HepG2 (cell line): Measurements from ENCODE around the gene RGL3. TPM values are rescaled to one million over a fixed set of nuclear protein-coding genes. Genes with fewer than 3 reads are reported as not detected.
A peak's percentile ranks its signal among the peaks of the same experiment; 100 is the strongest.

Source experiments
- CBFB ChIP-seq: sonication (generic); formaldehyde crosslinking; IDR thresholded peaks from 2 replicates; pipeline ENCODE4 v1.4.0; 2020; ENCODE audit warnings: missing genetic modification reagents
- ELK4 ChIP-seq: sonication (generic); formaldehyde crosslinking; IDR thresholded peaks from 2 replicates; pipeline ENCODE4 v1.9.0; 2021; ENCODE audit warnings: missing genetic modification reagents, borderline replicate concordance
- HHEX ChIP-seq: IDR thresholded peaks from 2 replicates; pipeline ENCODE4 v1.6.1; 2016; ENCODE audit warnings: control low read depth
- KMT2B ChIP-seq: IDR thresholded peaks from 2 replicates; pipeline ENCODE4 v1.6.1; 2016; ENCODE audit warnings: missing genetic modification reagents, missing compliant biosample characterization
- NFIB ChIP-seq: sonication (generic); formaldehyde crosslinking; IDR thresholded peaks from 2 replicates; pipeline ENCODE4 v1.9.0; 2021; ENCODE audit warnings: missing genetic modification reagents, mild to moderate bottlenecking, borderline replicate concordance
- PATZ1 ChIP-seq: sonication (generic); formaldehyde crosslinking; IDR thresholded peaks from 2 replicates; pipeline ENCODE4 v1.4.0; 2020; ENCODE audit warnings: missing genetic modification reagents
- RBM22 ChIP-seq: fragments of 200-400 bp; formaldehyde crosslinking; optimal IDR thresholded peaks from 2 replicates; pipeline ENCODE3; 2017; ENCODE audit warnings: mild to moderate bottlenecking, low read length, moderate library complexity
- RFXANK ChIP-seq: IDR thresholded peaks from 2 replicates; pipeline ENCODE4 v1.6.1; 2016
- SMAD9 ChIP-seq: sonication (generic); formaldehyde crosslinking; IDR thresholded peaks from 2 replicates; pipeline ENCODE4 v1.5.1; 2020; ENCODE audit warnings: mild to moderate bottlenecking, missing genetic modification reagents
- THAP11 ChIP-seq: IDR thresholded peaks from 2 replicates; pipeline ENCODE4 v1.6.1; 2016; ENCODE audit warnings: missing biosample characterization, missing genetic modification reagents
- TIGD3 ChIP-seq: sonication (generic); formaldehyde crosslinking; IDR thresholded peaks from 2 replicates; pipeline ENCODE4 v1.5.1; 2020; ENCODE audit warnings: mild to moderate bottlenecking, missing genetic modification reagents, borderline replicate concordance
- TOE1 ChIP-seq: sonication (generic); formaldehyde crosslinking; IDR thresholded peaks from 2 replicates; pipeline ENCODE4 v1.4.0; 2020; ENCODE audit warnings: mild to moderate bottlenecking, missing genetic modification reagents
- XRCC5 ChIP-seq: fragments of 200-400 bp; formaldehyde crosslinking; optimal IDR thresholded peaks from 2 replicates; pipeline ENCODE3; 2017; ENCODE audit warnings: mild to moderate bottlenecking, low read length
- YEATS4 ChIP-seq: sonication (generic); formaldehyde crosslinking; IDR thresholded peaks from 2 replicates; pipeline ENCODE4 v1.4.0; 2020; ENCODE audit warnings: missing genetic modification reagents, borderline replicate concordance
- ZBTB25 ChIP-seq: IDR thresholded peaks from 2 replicates; pipeline ENCODE4 v1.6.1; 2018; ENCODE audit warnings: missing genetic modification reagents
- ZBTB49 ChIP-seq: sonication (generic); formaldehyde crosslinking; IDR thresholded peaks from 2 replicates; pipeline ENCODE4 v1.4.0; 2020; ENCODE audit warnings: missing genetic modification reagents, borderline replicate concordance
- ZGPAT ChIP-seq: IDR thresholded peaks from 2 replicates; pipeline ENCODE4 v1.6.1; 2016; ENCODE audit warnings: mild to moderate bottlenecking
- ZIK1 ChIP-seq: sonication (generic); formaldehyde crosslinking; IDR thresholded peaks from 2 replicates; pipeline ENCODE4 v1.5.0; 2020; ENCODE audit warnings: mild to moderate bottlenecking, low read depth, missing genetic modification reagents, borderline replicate concordance
- ZNF543 ChIP-seq: sonication (generic); formaldehyde crosslinking; IDR thresholded peaks from 2 replicates; pipeline ENCODE4 v1.4.0; 2020; ENCODE audit warnings: mild to moderate bottlenecking, missing genetic modification reagents
- ZNF549 ChIP-seq: sonication (generic); formaldehyde crosslinking; IDR thresholded peaks from 2 replicates; pipeline ENCODE4 v1.5.0; 2020; ENCODE audit warnings: missing genetic modification reagents
- polyA plus RNA-seq, 8 experiments: library from polyadenylated mRNA; depleted of rRNA in 3 of 8; stranded (reverse) in 7 of 8; unstranded in 1 of 8; fragments of >200 nt; fragmentation: Illumina TruSeq in 4 of 8; extraction: Trizol in 4 of 8; gene quantifications; 2 replicates each; pipeline versions ENCODE4 v1.2.1 to v1.2.3, GENCODE V29; 2011 to 2016; ENCODE audit warnings: low read depth in 4 of 8, missing spikeins in 1 of 8, mixed read lengths in 1 of 8; ENCODE audit not compliant: insufficient read depth in 1 of 8
- total RNA-seq, 5 experiments: library from RNA; depleted of rRNA; stranded (reverse); fragments of >200 nt; fragmentation: Illumina TruSeq; extraction: Trizol; gene quantifications; 2 replicates each; pipeline ENCODE4 v1.2.3, GENCODE V29; 2016; ENCODE audit warnings: low read depth in 1 of 5

Gene RGL3
- total and polyA plus RNA-seq, 2 of the 13 experiments (the other 11 are each of a cell fraction or from before 2014, with no cell fraction given) = 4.2 to 7.6 TPM

GRCh38 chr19:11418549-11419506, at the start of gene RGL3 (continued):
- TF ChIP-seq RFXANK (no peak), YEATS4 (CRISPR knock-in tag) (no peak), ZNF543 (CRISPR knock-in tag) (no peak), THAP11 (CRISPR knock-in tag) (no peak; the same call in 1 of the 2 replicates), KMT2B (CRISPR knock-in tag) (no peak; the same call in 1 of the 2 replicates), CBFB (CRISPR knock-in tag) (0 out of 2 replicates have a peak, but pooled peaks have one; percentile 13), HHEX (CRISPR knock-in tag) (no peak), ZIK1 (CRISPR knock-in tag) (no peak), TOE1 (no peak), ZGPAT (CRISPR knock-in tag) (peak; percentile 43; the same call in 1 of the 2 replicates), NFIB (CRISPR knock-in tag) (no peak), PATZ1 (CRISPR knock-in tag) (peak; percentile 59; the same call in 1 of the 2 replicates), SMAD9 (no peak), XRCC5 (peak; percentile 15), ZNF549 (CRISPR knock-in tag) (no peak), ELK4 (no peak), RBM22 (no peak), ZBTB49 (CRISPR knock-in tag) (no peak), ZBTB25 (CRISPR knock-in tag) (no peak), TIGD3 (CRISPR knock-in tag) (no peak)
